HepG2 (cell line): ENCODE measurements around the gene POLR1C. TPM values are rescaled to one million over a fixed set of nuclear protein-coding genes. Genes with fewer than 3 reads are reported as not detected.

ENCODE experiments used
- IKZF1 ChIP-seq: fragments of 450-650 bp; IDR thresholded peaks from 2 replicates; pipeline ENCODE4 v1.7.1; 2016
- IKZF5 ChIP-seq: IDR thresholded peaks from 2 replicates; pipeline ENCODE4 v1.6.1; 2018; ENCODE audit warnings: missing genetic modification reagents, mild to moderate bottlenecking, missing compliant biosample characterization
- MBD4 ChIP-seq: IDR thresholded peaks from 2 replicates; pipeline ENCODE4 v1.6.1; 2012; ENCODE audit warnings: low read length, inconsistent platforms, borderline replicate concordance
- MXD3 ChIP-seq: IDR thresholded peaks from 2 replicates; pipeline ENCODE4 v1.6.1; 2016; ENCODE audit warnings: mild to moderate bottlenecking, missing biosample characterization, missing genetic modification reagents
- NFKB2 ChIP-seq: sonication (generic); formaldehyde crosslinking; IDR thresholded peaks from 2 replicates; pipeline ENCODE4 v1.4.0; 2020; ENCODE audit warnings: missing genetic modification reagents, borderline replicate concordance
- POGK ChIP-seq: sonication (generic); formaldehyde crosslinking; conservative IDR thresholded peaks from 2 replicates; pipeline ENCODE4 v1.8.0; 2022; ENCODE audit warnings: mild to moderate bottlenecking, moderate library complexity, missing genetic modification reagents
- SNAPC4 ChIP-seq: sonication (generic); formaldehyde crosslinking; IDR thresholded peaks from 2 replicates; pipeline ENCODE4 v1.4.0; 2020; ENCODE audit warnings: mild to moderate bottlenecking, missing genetic modification reagents
- U2AF2 ChIP-seq: fragments of 200-400 bp; formaldehyde crosslinking; IDR thresholded peaks from 2 replicates; pipeline ENCODE4 v1.6.1; 2017; ENCODE audit warnings: low read depth, mild to moderate bottlenecking, low read length
- ZBTB34 ChIP-seq: sonication (generic); formaldehyde crosslinking; IDR thresholded peaks from 2 replicates; pipeline ENCODE4 v1.8.0; 2022; ENCODE audit warnings: mild to moderate bottlenecking, missing genetic modification reagents
- ZBTB44 ChIP-seq: sonication (generic); formaldehyde crosslinking; IDR thresholded peaks from 2 replicates; pipeline ENCODE4 v1.4.0; 2020; ENCODE audit warnings: missing genetic modification reagents
- ZFAT ChIP-seq: sonication (generic); formaldehyde crosslinking; conservative IDR thresholded peaks from 2 replicates; pipeline ENCODE4 v1.8.1; 2023; ENCODE audit warnings: missing genetic modification reagents, inconsistent platforms
- ZNF205 ChIP-seq: IDR thresholded peaks from 2 replicates; pipeline ENCODE4 v1.6.1; 2018; ENCODE audit warnings: missing biosample characterization, missing genetic modification reagents
- ZNF740 ChIP-seq: sonication (generic); formaldehyde crosslinking; IDR thresholded peaks from 2 replicates; pipeline ENCODE4 v1.4.0; 2020; ENCODE audit warnings: missing genetic modification reagents
- ZNF878 ChIP-seq: sonication (generic); formaldehyde crosslinking; IDR thresholded peaks from 2 replicates; pipeline ENCODE4 v1.8.1; 2023; ENCODE audit warnings: mild to moderate bottlenecking, missing genetic modification reagents, moderate library complexity
- polyA plus RNA-seq, 8 experiments: library from polyadenylated mRNA; depleted of rRNA in 3 of 8; stranded (reverse) in 7 of 8; unstranded in 1 of 8; fragments of >200 nt; fragmentation: Illumina TruSeq in 4 of 8; extraction: Trizol in 4 of 8; gene quantifications; 2 replicates each; pipeline versions ENCODE4 v1.2.1 to v1.2.3, GENCODE V29; 2011 to 2016; ENCODE audit warnings: low read depth in 4 of 8, missing spikeins in 1 of 8, mixed read lengths in 1 of 8; ENCODE audit not compliant: insufficient read depth in 1 of 8
- total RNA-seq, 5 experiments: library from RNA; depleted of rRNA; stranded (reverse); fragments of >200 nt; fragmentation: Illumina TruSeq; extraction: Trizol; gene quantifications; 2 replicates each; pipeline ENCODE4 v1.2.3, GENCODE V29; 2016; ENCODE audit warnings: low read depth in 1 of 5

Gene POLR1C
- total and polyA plus RNA-seq, 2 of the 13 experiments (the other 11 are each of a cell fraction or from before 2014, with no cell fraction given) = 62.6 to 72.2 TPM

GRCh38 chr6:43516697-43517504, at the start of gene POLR1C, which contains the start of gene YIPF3 (continued):
- TF ChIP-seq IKZF5 = peak; percentile 96
- TF ChIP-seq ZFAT (CRISPR knock-in tag) = no peak
- TF ChIP-seq MXD3 = peak; percentile 90
- TF ChIP-seq SNAPC4 (CRISPR knock-in tag) = no peak; the same call in 1 of the 2 replicates
- no peak for TF ChIP-seq MBD4
- no peak for TF ChIP-seq ZNF740 (CRISPR knock-in tag)
- TF ChIP-seq NFKB2 (CRISPR knock-in tag) = no peak; the same call in 1 of the 2 replicates
- 0 out of 2 replicates have a peak, but pooled peaks have one; percentile 81 for TF ChIP-seq ZNF878
- TF ChIP-seq IKZF1 = no peak
- TF ChIP-seq POGK (CRISPR knock-in tag) = peak; percentile 91
- TF ChIP-seq ZNF205 (CRISPR knock-in tag) = peak; percentile 89; the same call in 1 of the 2 replicates
- peak; percentile 91; the same call in 1 of the 2 replicates for TF ChIP-seq U2AF2
- no peak for TF ChIP-seq ZBTB44 (CRISPR knock-in tag)
- peak; percentile 41; the same call in 1 of the 2 replicates for TF ChIP-seq ZBTB34 (CRISPR knock-in tag)
